ENCODE measurements around the gene SPACA4. TPM values are rescaled to one million over a fixed set of nuclear protein-coding genes. Genes with fewer than 3 reads are reported as not detected.

The SPACA4 gene
- total RNA-seq, 1 donor from 2014 or later = not detected

DNA sequence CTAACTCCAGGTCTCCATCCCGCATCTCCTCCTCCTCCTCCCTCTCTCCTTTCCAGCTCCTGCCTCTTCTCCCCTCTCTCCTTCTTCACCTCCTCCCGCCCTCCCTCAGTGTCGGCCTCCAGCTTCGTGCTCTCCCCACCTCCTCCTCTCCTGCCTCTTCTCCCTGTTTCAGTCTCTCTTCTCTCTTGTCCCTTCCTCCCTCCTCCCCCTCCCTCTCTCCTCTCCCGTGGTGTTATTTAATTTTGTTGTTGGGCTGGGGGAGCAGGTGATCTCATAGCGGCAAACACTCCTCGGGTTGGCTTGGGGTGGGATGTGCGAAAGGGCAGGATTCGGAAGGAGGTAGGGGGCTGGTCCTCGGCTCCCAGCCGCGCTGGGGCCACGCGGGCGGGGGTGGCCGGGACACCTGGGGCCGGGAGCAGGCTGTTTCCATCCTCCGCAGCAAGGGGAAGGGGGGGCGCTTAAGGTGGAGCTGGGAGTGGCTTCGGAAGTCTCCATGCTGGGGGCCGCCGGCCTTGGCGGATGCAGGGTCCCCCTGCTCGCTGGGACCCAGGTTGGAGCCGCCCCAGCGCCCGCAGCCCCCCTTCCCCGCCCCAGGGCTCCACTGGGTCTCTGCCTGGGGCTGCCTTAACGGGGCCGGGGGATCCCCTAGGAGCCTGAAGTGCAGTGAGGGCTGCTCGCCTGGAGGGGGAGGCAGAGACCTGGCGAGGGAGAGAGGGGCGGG, 39.6 kb downstream of the SPACA4 start, which contains the start of gene CA11:
TSS of gene CA11 (minus strand) at position 187 of the 721 bp plus-strand sequence. CDS start 555 bp downstream, outside the sequence.
- intact Hi-C loops (cut with micrococcal nuclease) = loop anchor here (1.0 to 2.0 kb wide), 6 partner anchors 8 to 189 kb away; no protein-coding TSS in a partner anchor

DNA sequence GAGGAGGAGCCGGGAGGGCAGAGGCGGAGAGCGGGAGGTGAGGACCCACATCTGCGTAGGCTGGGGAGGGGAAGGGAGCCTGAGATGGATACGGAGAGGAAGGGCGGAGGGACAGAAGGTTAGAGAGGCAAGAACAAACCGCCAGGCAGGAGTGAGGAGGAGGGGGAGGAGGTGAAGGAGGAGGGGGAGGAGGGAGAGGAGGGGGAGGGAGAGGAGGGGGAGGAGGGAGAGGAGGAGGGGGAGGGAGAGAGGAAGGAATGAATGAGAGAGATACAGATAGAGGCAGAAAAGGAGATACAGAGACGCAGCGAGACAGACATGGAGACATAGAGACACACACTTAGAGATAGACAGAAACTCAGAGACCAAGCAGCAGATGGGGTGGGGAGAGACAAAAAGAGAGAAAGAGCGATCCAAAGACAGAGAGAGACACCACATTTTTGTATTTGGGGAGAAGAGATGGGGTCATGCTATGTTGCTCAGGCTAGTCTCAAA, 40.2 kb downstream of the SPACA4 start:
- intact Hi-C loops (cut with micrococcal nuclease) = loop anchor here (1.0 to 2.0 kb wide), 6 partner anchors 8 to 189 kb away; no protein-coding TSS in a partner anchor

DNA sequence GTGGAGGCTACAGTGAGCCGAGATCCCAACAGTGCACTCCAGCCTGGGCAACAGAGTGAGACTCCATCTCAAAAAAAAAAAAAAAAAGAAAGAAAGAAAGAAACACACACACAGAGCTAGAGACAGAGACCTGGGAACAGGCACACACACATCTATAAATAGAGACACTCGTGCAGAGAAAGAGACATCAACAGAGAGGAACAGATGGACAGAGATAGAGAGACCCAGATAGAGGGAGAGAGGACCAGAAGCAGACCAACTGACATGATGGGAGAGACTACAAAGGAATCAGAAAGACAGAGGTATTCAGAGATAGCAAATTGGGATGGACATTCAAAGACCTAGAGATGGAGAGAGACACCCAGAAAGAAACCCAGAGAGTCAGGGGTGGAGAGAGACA, 41.6 kb downstream of the SPACA4 start:
- intact Hi-C loops (cut with micrococcal nuclease) = no loop called here

DNA sequence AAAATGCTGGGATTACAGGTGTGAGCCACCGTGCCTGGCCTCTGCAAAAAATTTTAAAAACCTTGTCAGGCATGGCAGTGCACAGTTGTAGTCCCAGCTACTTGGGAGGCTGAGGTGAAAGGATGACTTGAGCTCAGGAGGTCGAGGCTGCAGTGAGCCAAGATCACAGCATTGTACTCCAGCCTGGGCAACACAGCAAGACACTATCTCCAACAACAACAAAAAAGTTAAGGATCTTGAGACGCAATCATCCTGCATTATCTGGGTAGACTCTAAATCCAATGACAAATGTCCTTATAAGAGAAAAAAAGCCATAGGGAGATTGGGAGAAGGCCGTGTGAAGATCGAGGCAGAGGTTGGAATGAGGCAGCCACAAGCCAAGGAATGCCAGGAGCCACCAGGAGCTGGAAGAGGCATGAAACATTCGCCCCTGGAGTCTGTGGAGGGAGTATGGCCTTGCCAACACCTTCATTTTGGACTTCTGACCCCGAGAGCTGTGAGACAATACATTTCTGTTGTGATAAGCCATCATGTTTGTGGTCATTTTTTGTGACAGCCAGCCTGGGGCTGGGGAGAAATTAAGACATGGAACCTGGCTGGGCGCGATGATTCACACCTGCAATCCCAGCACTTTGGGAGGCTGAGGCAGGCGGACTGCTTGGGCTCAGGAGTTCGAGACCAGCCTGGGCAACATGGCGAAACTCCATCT, 44.6 kb downstream of the SPACA4 start:
- intact Hi-C loops (cut with micrococcal nuclease) = no loop called here

DNA sequence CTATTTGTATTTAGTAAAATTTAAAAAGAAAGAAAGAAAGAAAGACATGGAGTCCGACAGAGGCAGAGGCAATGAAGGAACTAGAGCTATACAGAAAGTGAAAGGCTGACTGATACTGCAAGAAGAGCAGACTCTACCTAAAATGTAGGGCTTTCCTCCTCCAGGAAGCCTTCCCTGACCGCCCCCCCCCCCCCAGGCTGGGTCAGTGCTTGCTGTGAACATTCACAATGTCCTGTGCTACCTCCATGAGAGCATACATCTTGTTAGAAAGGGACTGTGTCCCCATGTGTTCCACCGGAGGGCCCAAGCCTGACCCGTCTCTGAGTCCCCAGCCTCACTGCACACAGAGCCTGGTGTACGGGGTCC, 45.1 kb downstream of the SPACA4 start:
- intact Hi-C loops (cut with micrococcal nuclease) = no loop called here

DNA sequence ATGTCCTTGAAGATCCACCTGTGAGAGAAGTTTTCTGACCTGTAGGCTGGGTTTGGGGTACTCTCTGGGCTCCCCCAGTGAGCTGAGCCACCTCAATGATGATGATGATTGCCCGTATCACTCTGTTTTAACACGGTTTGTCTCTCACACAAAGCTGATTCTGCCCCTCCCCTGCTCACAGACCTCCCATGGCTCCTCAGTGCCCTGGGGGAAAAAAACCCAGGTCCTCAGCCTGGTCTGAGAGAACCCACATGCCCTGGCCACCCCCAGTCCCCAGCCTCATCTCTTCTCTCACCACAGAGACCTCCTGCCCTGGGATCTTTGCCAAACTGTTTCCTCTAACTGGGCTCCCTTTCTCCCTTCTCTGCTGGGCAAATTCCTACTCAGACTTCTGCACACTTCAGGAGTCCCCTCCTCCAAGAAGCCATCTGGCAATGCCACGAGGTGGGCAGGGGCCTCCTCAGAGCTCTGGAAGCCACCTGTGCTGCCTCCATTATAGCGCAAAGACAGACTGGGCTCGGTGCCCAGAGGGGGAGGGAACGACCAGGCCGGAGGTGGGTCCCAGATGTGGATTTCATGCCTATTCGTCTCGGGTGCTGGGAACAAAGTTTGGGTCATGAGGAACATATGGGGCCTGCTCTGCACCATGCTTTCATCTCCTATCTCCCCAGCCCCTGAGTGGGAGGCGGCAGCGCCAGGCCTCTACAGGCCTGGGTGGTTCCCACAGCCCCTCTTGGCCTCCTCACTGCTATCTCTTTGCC, 47.9 kb downstream of the SPACA4 start:
- intact Hi-C loops (cut with micrococcal nuclease) = no loop called here

DNA sequence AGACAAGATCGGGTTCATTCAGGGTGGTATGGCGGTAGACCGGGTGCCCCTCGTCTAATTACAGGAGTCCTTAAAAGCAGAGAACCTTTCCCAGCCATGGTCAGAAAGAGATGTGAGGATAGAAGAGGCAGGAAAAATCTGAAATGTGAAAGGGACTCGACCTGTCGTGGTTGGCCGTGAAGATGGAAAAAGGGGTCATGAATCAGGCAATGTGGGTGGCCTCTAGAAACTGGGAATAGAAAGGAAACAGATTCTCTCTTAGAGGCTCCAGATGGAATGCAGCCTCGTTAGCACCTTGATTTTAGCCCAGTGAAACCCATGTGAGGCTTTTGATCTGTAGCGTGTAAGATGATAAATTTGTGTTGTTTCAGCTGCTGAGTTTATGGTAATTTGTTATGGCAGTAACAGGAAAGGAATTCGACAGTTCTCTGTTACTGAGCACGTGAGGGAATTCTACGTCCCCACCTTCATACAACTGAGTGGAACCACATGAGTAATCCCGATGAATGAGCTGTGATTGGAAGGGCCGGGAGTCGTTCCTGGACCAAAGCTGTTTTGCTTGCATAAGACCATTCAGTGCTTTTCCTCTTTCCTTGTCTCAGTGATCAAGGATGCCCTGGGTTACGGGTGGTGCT, 50.4 kb downstream of the SPACA4 start:
- intact Hi-C loops (cut with micrococcal nuclease) = no loop called here

Other genes starting within 250 kb of the SPACA4 start
- 14.4 and 17.6 TPM in 2 replicates for gene TMEM143, start 242.8 kb upstream of the SPACA4 start, total RNA-seq
- gene SYNGR4, start 242.4 kb upstream of the SPACA4 start, total RNA-seq = not detected in 2 replicates
- gene KDELR1, start 215.2 kb upstream of the SPACA4 start, total RNA-seq = 73.3 and 77.8 TPM in 2 replicates
- gene GRIN2D, start 213.1 kb upstream of the SPACA4 start, total RNA-seq = 0.09 and 0.23 TPM in 2 replicates
- 49.9 TPM in 2 replicates for gene GRWD1, start 160.8 kb upstream of the SPACA4 start, total RNA-seq
- 1.6 and 1.8 TPM in 2 replicates for gene KCNJ14, start 151.2 kb upstream of the SPACA4 start, total RNA-seq
- 41.6 and 44.2 TPM in 2 replicates for gene CYTH2, start 137.4 kb upstream of the SPACA4 start, total RNA-seq
- 2.8 and 3.4 TPM in 2 replicates for gene LMTK3, start 94.9 kb upstream of the SPACA4 start, total RNA-seq
- 0.16 TPM in 1 of 2 replicates, not detected in the other for gene SULT2B1, start 54.6 kb upstream of the SPACA4 start, total RNA-seq
- 3.4 and 3.8 TPM in 2 replicates for gene FAM83E, start 8.3 kb downstream of the SPACA4 start, total RNA-seq
- 1,606 and 1,641 TPM in 2 replicates for gene RPL18, start 12.4 kb downstream of the SPACA4 start, total RNA-seq
- gene SPHK2, start 12.8 kb downstream of the SPACA4 start, total RNA-seq = 30.9 and 35.3 TPM in 2 replicates
- 9.6 and 11.8 TPM in 2 replicates for gene DBP, start 30.6 kb downstream of the SPACA4 start, total RNA-seq
- 4.2 and 4.4 TPM in 2 replicates for gene CA11, start 39.4 kb downstream of the SPACA4 start, total RNA-seq
- 0.23 and 0.50 TPM in 2 replicates for gene NTN5, start 66.3 kb downstream of the SPACA4 start, total RNA-seq
- not detected in 2 replicates for gene FUT2, start 89.2 kb downstream of the SPACA4 start, total RNA-seq
- 1.00 and 1.1 TPM in 2 replicates for gene MAMSTR, start 113.0 kb downstream of the SPACA4 start, total RNA-seq
- gene RASIP1, start 133.9 kb downstream of the SPACA4 start, total RNA-seq = 0.27 and 0.30 TPM in 2 replicates
- gene IZUMO1, start 140.2 kb downstream of the SPACA4 start, total RNA-seq = not detected in 2 replicates
- 0.25 and 0.36 TPM in 2 replicates for gene FUT1, start 145.9 kb downstream of the SPACA4 start, total RNA-seq
- gene FGF21, start 148.8 kb downstream of the SPACA4 start, total RNA-seq = not detected in 2 replicates
- 56.3 and 60.1 TPM in 2 replicates for gene BCAT2, start 204.3 kb downstream of the SPACA4 start, total RNA-seq
- 0.36 and 0.59 TPM in 2 replicates for gene HSD17B14, start 229.7 kb downstream of the SPACA4 start, total RNA-seq